GM23248 (cell line): Measurements from ENCODE around the gene ZNF346. TPM values are rescaled to one million over a fixed set of nuclear protein-coding genes. Genes with fewer than 3 reads are reported as not detected.

Experiments
- DNase-seq: peaks from one replicate; pipeline ENCODE4 v3.0.0-alpha.2; 2015
- H2AFZ ChIP-seq: fragments of 200-600 bp; sonication (generic); 2 replicates; pipeline ENCODE4 v1.6.1; 2016; ENCODE audit warnings: antibody characterized with exemption
- H3F3A ChIP-seq: fragments of 200-600 bp; sonication (generic); 2 replicates; pipeline ENCODE4 v1.6.1; 2016; ENCODE audit warnings: mild to moderate bottlenecking, antibody characterized with exemption, mixed run types; ENCODE audit not compliant: insufficient read depth
- H3K27ac ChIP-seq: fragments of 200-600 bp; sonication (generic); 2 replicates; pipeline ENCODE4 v1.5.1; 2016; ENCODE audit warnings: mild to moderate bottlenecking
- H3K27me3 ChIP-seq: fragments of 200-600 bp; sonication (generic); replicated peaks from 2 replicates; pipeline ENCODE4 v1.6.1; 2016; ENCODE audit warnings: mild to moderate bottlenecking; ENCODE audit not compliant: insufficient read depth
- H3K36me3 ChIP-seq: fragments of 200-600 bp; sonication (generic); 2 replicates; pipeline ENCODE4 v1.6.1; 2016; ENCODE audit warnings: low read depth, mild to moderate bottlenecking
- H3K4me1 ChIP-seq: fragments of 200-600 bp; sonication (generic); 2 replicates; pipeline ENCODE4 v1.6.1; 2016; ENCODE audit warnings: mild to moderate bottlenecking; ENCODE audit not compliant: insufficient read depth
- H3K4me2 ChIP-seq: fragments of 200-600 bp; sonication (generic); one replicate; pipeline ENCODE4 v1.6.1; 2016; ENCODE audit warnings: mild to moderate bottlenecking; ENCODE audit not compliant: unreplicated experiment
- H3K4me3 ChIP-seq: fragments of 200-600 bp; sonication (generic); 2 replicates; pipeline ENCODE4 v1.5.1; 2016; ENCODE audit warnings: mild to moderate bottlenecking
- H3K79me2 ChIP-seq: fragments of 200-600 bp; sonication (generic); 2 replicates; pipeline ENCODE4 v1.6.1; 2016; ENCODE audit warnings: mild to moderate bottlenecking; ENCODE audit not compliant: insufficient read depth
- H3K9ac ChIP-seq: fragments of 200-600 bp; sonication (generic); 2 replicates; pipeline ENCODE4 v1.6.1; 2016; ENCODE audit warnings: mild to moderate bottlenecking
- H3K9me2 ChIP-seq: fragments of 200-600 bp; sonication (generic); 2 replicates; pipeline ENCODE4 v1.6.1; 2016; ENCODE audit warnings: mixed run types, mild to moderate bottlenecking, moderate library complexity; ENCODE audit not compliant: insufficient read depth
- H3K9me3 ChIP-seq: fragments of 200-600 bp; sonication (generic); one replicate; pipeline ENCODE4 v1.6.1; 2017; ENCODE audit warnings: low read depth
- H4K20me1 ChIP-seq: fragments of 200-600 bp; sonication (generic); 2 replicates; pipeline ENCODE4 v1.6.0; 2016; ENCODE audit not compliant: insufficient read depth
- EZH2 ChIP-seq: fragments of 200-600 bp; sonication (generic); IDR thresholded peaks from 2 replicates; pipeline ENCODE4 v1.6.1; 2018; ENCODE audit warnings: antibody characterized with exemption, mild to moderate bottlenecking; ENCODE audit not compliant: insufficient read depth, poor library complexity, severe bottlenecking
- EZH2phosphoT487 ChIP-seq: fragments of 200-600 bp; sonication (generic); IDR thresholded peaks from 2 replicates; pipeline ENCODE4 v1.6.1; 2018; ENCODE audit warnings: antibody characterized with exemption, moderate library complexity, mild to moderate bottlenecking, low read depth; ENCODE audit not compliant: insufficient read depth
- WGBS, 2 experiments: methylation state at CpG; one replicate each; pipeline ENCODE4 v1.1.6; 2015 to 2017; ENCODE audit warnings: low lambda C conversion rate in 2 of 2, low coverage in 1 of 2; ENCODE audit errors: missing lambda C conversion rate in 2 of 2; 5-methylcytosine and 5-hydroxymethylcytosine counted together
- in situ Hi-C: fragments of 300-500 bp; cut with MboI; formaldehyde crosslinking; loops from 2 replicates; pipeline ENCODE4 v1.15.0; 2020
- polyA plus RNA-seq: library from polyadenylated mRNA; unstranded; fragments of >200 nt; fragmentation: Nextera tagmentation; extraction: Ambion mirVana; gene quantifications from 2 replicates; pipeline ENCODE4 v1.2.1, GENCODE V29; 2016
- total RNA-seq: library from RNA; depleted of rRNA; stranded (reverse); fragments of >200 nt; shearing (Covaris generic); gene quantifications from 2 replicates; pipeline ENCODE4 v1.2.3, GENCODE V29; 2014

The ZNF346 gene
- total and polyA plus RNA-seq, 2 experiments from 2014 or later, result 13.5 to 14.8 TPM

- H3K27ac ChIP-seq, result no peak overlapping the region
- H3K36me3 ChIP-seq, result no peaks in the 10 kb centered on the region
- H3K4me2 ChIP-seq, result no peak overlapping the region
- peaks cover 7% of the 10 kb centered on the region; the same call in 1 of the 2 replicates for H3F3A ChIP-seq
- no peak for DNase-seq
- no peak overlapping the region for H3K9ac ChIP-seq
- H2AFZ ChIP-seq, result no peak overlapping the region
- H3K79me2 ChIP-seq, result no peaks in the 10 kb centered on the region
- H3K4me3 ChIP-seq, result no peak overlapping the region
- in situ Hi-C loops, result no loop called here
- no peaks in the 10 kb centered on the region for H3K9me3 ChIP-seq
- H4K20me1 ChIP-seq, result no peaks in the 10 kb centered on the region
- H3K9me2 ChIP-seq, result no peaks in the 10 kb centered on the region
- TF ChIP-seq EZH2 (no peak), EZH2phosphoT487 (no peak)
- WGBS, 2 experiments, result 75 to 78% methylated on average over 20 to 21 of the region's 21 CpGs
- H3K27me3 ChIP-seq, result peaks cover 3% of the 10 kb centered on the region; the same call in 1 of the 2 replicates
- H3K4me1 ChIP-seq, result no peaks in the 10 kb centered on the region
Observed at GRCh38 chr5:177089825-177090641, 67.5 kb downstream of the ZNF346 start.

GRCh38 chr5:177090813-177091212 is 68.3 kb downstream of the ZNF346 start:
- no peak overlapping the region for H3K4me2 ChIP-seq
- H3K27ac ChIP-seq, result no peak overlapping the region
- H3K9me3 ChIP-seq, result no peaks in the 10 kb centered on the region
- peaks cover 3% of the 10 kb centered on the region; the same call in 1 of the 2 replicates for H3K27me3 ChIP-seq
- no peak overlapping the region for H2AFZ ChIP-seq
- no peak overlapping the region for H3K9ac ChIP-seq
- no peaks in the 10 kb centered on the region for H4K20me1 ChIP-seq
- no peaks in the 10 kb centered on the region for H3K36me3 ChIP-seq
- H3K79me2 ChIP-seq, result no peaks in the 10 kb centered on the region
- no peaks in the 10 kb centered on the region for H3K9me2 ChIP-seq
- H3F3A ChIP-seq, result peaks cover 6% of the 10 kb centered on the region; the same call in 1 of the 2 replicates
- WGBS, 2 experiments, result 85 to 89% methylated on average over 13 of the region's 13 CpGs
- TF ChIP-seq EZH2phosphoT487 (no peak), EZH2 (no peak)
- DNase-seq, result no peak
- in situ Hi-C loops, result no loop called here
- H3K4me1 ChIP-seq, result no peaks in the 10 kb centered on the region
- H3K4me3 ChIP-seq, result no peak overlapping the region

DNA sequence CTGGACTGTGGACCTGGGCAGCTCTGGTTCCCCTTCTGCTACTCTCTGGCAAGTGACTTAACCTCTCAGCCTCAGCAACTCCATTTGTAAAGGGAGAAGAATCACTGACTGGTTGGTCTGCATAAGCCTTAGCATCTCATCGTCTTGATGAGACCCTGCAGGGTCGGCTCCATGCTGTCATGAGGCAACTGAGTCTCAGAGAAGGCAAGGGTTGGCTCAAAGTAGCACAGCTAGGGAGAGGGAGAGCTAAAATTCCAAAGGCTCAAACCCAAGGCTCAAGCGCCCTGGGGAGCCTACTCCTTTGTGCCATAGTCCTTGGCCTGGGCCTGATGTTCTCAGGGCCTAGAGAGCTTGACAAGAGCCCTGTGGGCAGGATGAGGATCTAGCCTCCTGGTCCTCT is 68.7 kb downstream of the ZNF346 start:
- H3K9ac ChIP-seq, result no peak overlapping the region
- H3F3A ChIP-seq, result peaks cover 1% of the 10 kb centered on the region; the same call in 1 of the 2 replicates
- no peaks in the 10 kb centered on the region for H3K36me3 ChIP-seq
- no peaks in the 10 kb centered on the region for H3K4me1 ChIP-seq
- H2AFZ ChIP-seq, result no peak overlapping the region
- TF ChIP-seq EZH2phosphoT487 (no peak), EZH2 (no peak)
- H3K27ac ChIP-seq, result no peak overlapping the region
- no peak overlapping the region for H3K4me3 ChIP-seq
- H3K9me2 ChIP-seq, result no peaks in the 10 kb centered on the region
- DNase-seq, result no peak
- peaks cover 3% of the 10 kb centered on the region; the same call in 1 of the 2 replicates for H3K27me3 ChIP-seq
- H3K4me2 ChIP-seq, result no peak overlapping the region
- in situ Hi-C loops, result no loop called here
- no peaks in the 10 kb centered on the region for H3K79me2 ChIP-seq
- WGBS, 2 experiments, result 78 to 85% methylated on average over 3 of the region's 3 CpGs
- H4K20me1 ChIP-seq, result no peaks in the 10 kb centered on the region
- H3K9me3 ChIP-seq, result no peaks in the 10 kb centered on the region

DNA sequence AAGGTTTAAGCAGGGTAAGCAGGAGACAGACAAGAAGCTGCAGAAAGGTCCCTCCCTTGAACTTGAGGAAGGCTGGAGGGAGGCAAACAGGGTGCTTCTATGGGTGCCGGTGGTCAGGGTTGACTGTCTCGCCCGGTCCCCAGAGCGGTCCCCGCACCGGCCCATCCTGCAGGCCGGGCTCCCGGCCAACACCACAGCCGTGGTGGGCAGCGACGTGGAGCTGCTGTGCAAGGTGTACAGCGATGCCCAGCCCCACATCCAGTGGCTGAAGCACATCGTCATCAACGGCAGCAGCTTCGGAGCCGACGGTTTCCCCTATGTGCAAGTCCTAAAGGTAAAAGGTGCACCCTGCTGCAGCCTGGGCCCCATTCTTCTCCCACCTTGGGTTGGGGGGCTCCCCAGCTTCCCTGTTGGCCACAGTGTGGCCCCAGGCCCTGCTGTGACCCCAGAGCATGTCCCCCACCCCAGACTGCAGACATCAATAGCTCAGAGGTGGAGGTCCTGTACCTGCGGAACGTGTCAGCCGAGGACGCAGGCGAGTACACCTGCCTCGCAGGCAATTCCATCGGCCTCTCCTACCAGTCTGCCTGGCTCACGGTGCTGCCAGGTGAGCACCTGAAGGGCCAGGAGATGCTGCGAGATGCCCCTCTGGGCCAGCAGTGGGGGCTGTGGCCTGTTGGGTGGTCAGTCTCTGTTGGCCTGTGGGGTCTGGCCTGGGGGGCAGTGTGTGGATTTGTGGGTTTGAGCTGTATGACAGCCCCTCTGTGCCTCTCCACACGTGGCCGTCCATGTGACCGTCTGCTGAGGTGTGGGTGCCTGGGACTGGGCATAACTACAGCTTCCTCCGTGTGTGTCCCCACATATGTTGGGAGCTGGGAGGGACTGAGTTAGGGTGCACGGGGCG is 69.9 kb downstream of the ZNF346 start:
- H3K4me2 ChIP-seq, result no peak overlapping the region
- no peaks in the 10 kb centered on the region for H3K79me2 ChIP-seq
- H3K4me3 ChIP-seq, result no peak overlapping the region
- no peak for TF ChIP-seq EZH2phosphoT487
- TF ChIP-seq EZH2, result no peak
- no peaks in the 10 kb centered on the region for H3K36me3 ChIP-seq
- no peaks in the 10 kb centered on the region for H3K4me1 ChIP-seq
- no peaks in the 10 kb centered on the region for H3F3A ChIP-seq
- no peak overlapping the region for H2AFZ ChIP-seq
- no peak for DNase-seq
- no peak overlapping the region for H3K27ac ChIP-seq
- WGBS, 2 experiments, result 78 to 83% methylated on average over 30 to 32 of the region's 32 CpGs
- no peaks in the 10 kb centered on the region for H4K20me1 ChIP-seq
- no peaks in the 10 kb centered on the region for H3K9me3 ChIP-seq
- in situ Hi-C loops, result no loop called here
- H3K27me3 ChIP-seq, result peaks cover 3% of the 10 kb centered on the region; the same call in 1 of the 2 replicates
- H3K9ac ChIP-seq, result no peak overlapping the region
- H3K9me2 ChIP-seq, result no peaks in the 10 kb centered on the region
